RKO (cell line): ENCODE results near the gene MTURN.

ENCODE experiments used
- DNase-seq: peaks from one replicate; pipeline ENCODE4 v3.0.0-alpha.2; 2016; ENCODE audit warnings: low spot score

Gene MTURN

DNA sequence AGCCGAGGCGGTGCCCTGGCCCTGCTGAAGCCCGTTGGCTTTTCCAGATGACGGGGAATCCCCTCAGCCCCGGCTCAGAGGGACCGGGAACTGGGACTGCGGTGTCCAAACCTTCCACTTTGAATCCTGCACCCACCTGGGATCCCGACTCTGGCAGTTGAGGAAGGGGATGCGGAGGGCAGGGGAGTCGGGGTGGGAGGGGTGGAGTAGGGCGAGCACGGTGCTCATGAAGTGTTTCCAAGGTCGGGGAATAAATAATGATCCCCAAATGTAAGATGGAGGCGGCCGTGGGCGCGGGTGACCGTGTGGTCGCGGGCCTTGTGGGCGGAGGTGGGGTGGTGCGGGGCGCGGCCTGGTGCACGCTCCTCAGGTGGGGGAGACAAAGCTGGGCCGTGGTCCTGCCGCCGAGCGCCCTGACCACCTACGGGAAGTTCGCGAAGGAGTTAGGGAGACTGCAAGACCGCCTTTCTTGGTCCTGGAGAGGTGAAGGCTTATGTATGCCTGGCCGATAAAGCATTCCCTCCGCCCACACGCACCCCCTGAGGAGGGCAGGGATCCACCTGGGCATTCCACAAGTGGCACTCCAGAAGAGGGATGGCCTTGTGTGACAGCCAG, 1.4 kb downstream of the MTURN start:
- peak; percentile 19 for DNase-seq

DNA sequence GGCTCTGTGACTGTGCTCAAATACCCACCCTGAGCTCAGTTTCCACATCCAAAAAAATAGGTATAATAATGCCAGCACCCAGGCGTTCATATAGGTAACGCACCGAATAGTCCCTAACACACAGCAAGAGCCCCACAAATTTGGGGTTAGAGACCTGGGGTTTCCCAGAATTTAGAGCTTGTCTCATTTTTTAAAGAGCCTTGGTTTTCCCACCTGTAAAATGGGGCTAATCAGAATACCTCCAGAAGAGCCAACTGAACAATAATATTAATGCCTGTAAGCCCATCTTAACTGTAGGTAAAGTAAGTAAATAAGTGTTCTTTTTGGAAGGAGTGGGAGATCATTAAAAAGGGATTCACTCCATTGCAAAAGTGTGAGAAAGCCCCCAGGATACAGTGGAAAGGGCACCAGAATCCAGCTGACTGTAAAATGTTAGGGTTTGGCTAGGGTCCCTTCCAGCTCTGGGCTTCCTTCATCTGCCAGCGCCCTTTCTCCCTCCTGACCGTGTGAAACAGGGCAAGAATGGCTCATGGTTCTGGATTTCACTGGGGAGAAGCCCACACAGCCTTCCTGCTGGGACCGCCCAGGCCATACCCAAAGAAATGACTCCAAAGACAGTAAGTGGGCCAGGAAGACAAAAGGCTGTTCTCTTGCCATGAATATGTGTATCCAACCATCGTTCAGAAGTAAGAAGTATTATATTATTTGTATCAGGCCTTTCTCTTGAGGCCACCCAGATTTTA, 2.1 kb downstream of the MTURN start:
- DNase-seq: no peak

DNA sequence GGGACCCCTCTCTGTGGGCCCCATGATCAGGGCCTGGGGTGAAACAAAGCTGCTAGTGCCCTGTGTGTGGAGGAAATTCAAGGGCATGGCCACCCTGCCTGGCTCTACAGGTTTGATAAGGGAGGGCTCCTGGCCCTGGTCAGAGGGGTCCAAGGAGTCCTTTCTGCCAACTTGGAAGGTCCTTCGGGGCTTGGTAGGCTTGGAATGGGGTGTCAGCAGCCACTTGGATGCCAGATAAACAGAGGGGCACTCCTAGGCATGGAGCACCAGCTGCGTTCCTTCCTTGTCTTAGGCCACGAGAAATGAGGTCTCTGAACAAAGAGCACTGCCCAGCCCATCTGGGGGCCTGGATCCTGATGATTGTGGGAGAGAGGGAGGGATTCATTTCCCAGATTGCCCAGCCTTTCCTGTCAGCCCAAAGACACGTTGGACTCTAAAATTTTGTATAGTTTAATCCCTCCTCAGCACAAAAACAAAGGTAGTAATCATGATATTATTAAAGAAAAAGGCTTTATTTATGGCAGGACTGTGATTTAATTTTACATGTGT, 5.1 kb downstream of the MTURN start:
- DNase-seq: no peak

DNA sequence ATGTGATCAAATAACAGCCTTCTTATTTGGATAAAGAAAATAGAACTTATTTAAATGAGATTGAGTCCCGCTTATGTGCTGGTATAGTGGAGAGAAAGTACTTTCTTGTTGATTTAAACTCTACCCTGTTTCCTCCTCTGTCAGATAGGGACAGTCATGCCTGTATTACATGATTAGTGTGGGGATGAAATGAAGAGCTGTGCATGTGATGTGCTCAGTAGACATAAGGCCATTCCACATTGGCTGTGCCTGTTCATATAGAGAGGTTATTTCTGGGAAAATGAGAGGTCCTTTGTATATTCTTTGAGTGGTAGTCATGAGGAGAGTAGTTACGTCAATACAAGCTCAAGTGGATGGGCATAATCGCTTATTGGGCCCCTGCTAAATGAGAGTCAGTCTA, 5.7 kb downstream of the MTURN start:
- no peak for DNase-seq

DNA sequence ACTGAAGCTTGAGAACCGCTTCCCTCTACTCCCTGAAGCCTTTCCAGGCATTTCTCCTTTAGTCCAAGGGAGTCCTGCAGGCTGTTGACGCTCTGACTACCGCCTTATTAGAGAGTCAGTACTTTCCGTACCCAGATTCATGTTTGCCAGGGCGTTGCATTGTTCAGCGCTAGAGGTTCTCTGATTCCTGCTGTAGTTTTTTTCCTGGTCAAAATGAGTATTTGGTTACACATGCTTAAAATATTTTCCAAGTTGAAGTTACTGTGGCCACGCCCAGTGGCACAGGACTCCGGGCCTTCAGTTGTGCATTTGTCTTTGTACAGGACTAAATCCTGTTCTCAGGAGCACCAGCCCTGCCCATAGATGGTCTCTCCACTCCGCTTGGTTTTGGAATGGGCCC, 7.9 kb downstream of the MTURN start:
- DNase-seq: no peak

DNA sequence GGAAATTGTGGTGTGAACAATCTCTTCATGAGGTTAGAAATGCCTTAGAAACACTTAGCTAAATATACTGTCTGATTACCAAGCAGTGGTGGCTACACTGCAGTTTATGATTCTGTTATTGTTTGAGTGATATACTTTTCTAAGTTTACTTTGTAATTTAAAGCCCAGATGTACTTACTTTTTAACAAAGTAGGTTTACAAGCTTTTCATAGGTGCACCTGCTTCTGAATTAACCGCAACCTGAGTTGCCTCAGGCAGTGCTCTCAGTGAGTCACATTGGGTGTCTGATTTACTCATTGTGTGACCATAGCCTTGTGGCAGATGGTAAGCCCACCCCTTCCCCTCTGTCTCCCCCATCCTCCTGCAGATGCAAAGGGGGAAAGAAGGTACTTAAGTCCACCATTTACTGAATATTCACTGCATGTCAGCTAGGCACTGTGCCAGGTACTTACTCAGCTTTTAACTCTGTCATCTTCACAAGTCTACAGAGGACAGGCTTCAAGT, 9.0 kb downstream of the MTURN start:
- peak; percentile 38 for DNase-seq

DNA sequence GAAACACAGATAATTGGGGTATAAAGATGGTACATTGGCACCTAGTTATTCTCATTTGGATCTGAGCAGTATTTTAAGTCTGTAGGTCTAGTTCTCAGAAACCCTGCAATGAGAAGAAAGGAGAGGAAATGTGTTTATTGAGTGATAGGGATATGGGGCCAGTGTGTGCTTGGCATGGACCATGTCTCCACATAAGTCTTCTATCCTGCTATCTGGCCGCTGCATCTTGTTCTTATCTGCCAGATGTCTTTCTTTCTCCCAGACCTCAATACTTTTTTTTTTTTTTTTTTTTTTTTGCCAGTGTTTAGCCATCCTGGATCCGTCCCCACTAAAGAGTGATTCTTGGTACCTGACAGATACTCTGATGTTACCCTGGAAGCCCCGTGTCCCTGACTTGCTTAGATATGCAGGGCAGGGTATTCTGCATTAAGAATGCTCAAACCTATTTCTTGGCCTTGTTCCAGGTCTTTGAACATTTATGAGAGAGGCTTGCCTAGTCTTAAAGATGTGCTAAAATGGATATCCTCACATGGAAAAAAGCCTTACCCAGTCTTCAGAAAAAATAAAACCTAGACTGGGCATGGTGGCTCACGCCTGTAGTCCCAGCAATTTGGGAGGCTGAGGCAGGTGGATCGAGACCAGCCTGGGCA, 10.0 kb downstream of the MTURN start:
- DNase-seq: no peak

DNA sequence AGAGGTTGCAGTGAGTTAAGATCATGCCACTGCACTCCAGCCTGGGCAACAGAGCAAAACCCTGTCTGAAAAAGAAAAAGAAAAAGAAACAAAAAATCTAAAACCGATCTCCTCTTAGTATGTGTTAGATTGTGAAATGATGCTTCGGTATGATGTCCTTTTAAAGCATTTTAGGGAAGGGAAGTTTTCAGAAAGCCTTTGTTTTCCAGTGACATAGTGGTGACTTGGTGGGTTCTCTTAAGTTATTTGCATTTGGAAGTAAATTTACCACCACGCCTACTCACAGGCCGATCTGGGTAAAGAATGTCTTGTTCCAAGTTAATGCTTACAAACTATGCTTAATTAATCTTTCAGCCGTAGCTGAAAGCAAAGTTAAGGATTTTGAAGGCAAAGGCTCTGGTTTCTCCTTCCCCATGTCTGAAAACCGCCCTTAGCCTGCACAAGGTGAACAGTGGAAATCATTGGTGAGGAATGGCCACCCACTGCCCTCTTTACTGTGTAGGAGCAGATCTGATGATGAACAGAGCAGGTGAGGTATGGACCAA, 10.7 kb downstream of the MTURN start:
- DNase-seq: no peak

DNA sequence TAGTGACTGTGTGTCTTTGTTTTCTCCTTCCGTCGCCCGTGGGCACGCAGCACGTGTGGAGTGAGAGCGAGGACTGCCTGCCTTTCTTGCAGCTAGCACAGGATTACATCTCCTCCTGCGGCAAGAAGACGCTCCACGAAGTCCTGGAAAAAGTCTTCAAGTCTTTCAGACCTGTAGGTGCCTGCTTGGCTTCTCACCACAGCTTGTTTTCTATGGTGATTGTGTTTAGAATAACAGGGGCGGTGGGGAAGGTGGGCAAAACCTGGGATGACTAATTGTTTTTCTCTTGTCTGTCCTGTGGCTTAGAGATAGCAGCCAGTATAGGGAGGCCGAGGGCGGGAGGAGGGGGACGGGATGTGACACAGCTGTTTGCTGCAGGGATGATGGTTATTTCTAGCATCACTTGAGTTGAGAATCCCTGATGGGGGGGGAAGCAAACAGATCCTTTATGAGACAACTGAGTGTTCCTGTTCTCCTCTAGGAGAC, 11.4 kb downstream of the MTURN start:
- no peak for DNase-seq

DNA sequence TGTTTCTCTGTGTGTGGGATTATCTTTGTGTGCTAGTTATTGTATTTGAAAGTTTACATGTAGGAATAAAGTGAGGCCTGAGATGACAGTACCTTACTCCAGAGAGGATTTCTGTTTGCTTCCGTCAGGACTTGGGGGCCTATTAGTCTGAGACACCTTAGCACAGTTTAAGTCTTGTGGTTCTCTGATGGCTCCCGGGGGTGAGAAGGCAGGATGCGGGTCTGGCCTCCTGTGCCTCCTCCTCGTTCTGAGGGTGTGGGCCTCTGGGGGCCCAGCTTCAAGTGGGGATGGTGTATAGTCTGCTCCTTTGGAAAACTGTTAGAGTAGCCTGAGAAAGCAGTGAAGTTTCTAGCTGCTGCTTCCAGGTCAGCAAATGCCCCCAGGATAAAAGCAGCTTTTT, 12.4 kb downstream of the MTURN start:
- no peak for DNase-seq

DNA sequence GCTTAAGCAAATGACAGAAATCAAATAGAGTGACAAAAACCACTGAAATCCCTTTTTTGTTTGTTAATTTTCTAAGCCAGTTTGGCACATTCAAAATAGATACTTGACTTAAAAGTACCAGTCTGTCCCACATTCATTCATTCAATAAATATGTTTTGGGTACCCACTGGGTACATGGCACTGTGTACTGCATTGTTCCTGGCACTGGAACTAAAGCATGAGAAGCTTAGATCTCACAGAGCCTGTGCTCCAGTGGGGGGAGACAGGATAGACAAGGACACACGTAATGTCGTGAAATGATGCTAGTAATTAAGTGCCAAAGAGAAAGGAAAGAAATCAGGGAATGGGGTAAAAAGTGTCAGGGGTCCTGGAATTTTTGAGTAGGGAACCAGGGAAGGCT, 13.0 kb downstream of the MTURN start:
- DNase-seq: no peak

DNA sequence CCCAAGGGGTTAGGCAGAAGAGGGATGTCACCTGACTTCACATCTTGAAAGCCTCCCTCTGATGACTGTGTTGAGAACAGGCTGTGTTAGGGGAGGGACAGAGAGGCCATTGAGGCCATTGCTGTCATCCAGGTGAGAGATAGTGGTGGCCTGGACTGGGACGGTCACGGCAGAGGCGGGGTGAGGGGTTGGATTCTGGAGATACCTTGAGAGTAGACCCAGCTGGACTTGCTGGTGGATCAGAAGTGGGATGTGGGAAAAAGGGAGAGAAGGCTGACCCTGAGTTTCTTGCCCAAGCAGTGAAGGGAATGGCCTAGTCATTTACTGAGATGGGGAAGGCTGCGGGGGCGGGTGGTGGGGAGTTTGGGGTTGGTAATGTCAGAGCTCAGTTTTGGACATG, 13.6 kb downstream of the MTURN start:
- DNase-seq: no peak

DNA sequence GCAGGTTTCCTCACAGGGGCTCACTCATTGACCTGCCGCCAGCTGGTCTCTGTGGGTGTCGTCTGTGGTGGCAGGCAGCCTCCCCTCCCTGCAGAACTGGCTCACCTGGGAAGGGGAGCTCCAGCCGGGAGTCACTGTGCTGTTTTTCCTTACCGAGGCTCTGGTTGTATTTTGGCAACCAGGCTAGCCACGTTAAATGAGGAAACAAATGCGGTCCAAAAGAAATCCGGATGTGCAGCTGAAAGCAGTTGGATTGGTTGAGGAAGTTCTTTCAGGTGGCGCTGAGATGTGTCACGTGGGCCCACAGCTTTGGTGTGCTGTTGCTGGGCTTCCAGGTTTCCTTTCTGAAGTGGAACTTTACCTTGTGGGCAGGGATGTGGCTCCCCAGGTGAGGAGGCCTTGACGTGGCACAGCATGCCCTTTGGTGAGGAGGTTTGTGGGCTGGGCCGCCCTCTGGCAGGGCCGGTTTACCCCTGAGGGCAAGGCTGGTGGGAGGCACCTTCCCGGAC, 14.2 kb downstream of the MTURN start:
- no peak for DNase-seq

DNA sequence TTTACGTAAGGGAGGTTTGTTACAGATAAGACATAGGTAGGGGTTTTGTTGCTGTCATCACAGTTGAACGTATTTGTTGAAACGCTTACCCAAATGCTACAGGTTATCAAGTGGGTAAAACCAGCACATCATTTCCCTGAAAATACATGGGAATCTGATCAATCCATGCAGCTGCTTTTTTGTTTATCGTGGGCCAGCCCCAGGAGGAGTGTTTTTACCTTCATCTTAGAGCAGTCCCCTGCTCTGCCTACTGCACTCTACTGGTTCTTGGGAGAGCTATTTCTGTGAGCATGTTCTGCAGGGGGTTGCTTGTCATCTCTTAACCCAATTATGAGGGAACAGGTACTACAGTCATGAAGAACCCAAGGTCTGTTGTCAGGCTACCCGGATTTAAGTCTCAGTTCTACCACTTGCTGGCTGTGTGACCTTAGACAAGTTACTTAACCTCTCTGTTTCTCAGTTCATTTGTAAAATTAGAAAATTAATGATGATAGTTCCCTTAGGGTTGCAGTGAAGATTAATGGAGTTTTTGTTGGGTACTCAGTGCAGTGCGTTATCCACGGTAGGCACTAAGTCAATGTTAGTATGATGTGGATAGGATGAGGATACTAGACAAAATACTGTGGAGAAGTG, 15.0 kb downstream of the MTURN start:
- DNase-seq: no peak

DNA sequence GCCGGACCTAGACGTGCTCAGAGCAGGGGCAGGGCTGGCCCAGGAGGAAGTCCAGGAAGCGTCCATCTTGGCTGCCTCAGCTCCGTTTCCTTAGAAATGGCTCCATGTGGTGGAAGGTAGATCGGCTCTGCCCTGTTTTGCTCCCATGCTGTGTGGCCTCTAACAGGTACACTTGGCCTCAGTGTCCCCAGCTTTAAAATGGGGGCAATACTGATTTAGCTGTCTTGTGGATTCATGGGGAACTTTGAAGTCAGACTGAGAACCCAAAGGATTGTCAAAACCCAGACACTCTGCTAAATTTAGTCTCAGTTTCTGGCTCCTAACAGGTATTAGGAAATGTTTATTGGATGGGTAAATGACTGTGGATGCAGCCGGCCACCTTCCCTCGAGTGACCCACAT, 15.9 kb downstream of the MTURN start:
- no peak for DNase-seq

DNA sequence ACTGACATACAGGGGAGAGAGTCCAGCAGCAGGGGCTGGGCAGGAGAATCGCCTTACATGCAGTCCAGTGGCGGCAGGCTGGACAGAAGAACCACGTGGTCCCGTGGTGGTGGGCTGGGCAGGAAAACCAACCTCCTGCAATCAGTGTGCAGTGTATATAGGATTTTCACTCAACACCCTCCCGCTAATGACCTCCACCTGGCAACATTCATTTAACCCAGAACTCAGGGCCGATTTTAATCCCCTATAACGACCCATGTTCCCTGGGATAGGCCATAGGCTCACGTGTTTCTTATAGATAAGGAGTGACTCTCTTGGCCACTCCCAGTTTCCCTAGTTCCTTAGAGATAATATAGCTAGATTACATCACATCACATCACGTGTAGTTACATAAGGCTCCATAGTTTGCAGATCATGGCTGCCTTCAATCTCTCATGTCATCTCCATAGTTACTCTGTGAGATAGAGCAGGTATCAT, 19.4 kb downstream of the MTURN start:
- DNase-seq: no peak

DNA sequence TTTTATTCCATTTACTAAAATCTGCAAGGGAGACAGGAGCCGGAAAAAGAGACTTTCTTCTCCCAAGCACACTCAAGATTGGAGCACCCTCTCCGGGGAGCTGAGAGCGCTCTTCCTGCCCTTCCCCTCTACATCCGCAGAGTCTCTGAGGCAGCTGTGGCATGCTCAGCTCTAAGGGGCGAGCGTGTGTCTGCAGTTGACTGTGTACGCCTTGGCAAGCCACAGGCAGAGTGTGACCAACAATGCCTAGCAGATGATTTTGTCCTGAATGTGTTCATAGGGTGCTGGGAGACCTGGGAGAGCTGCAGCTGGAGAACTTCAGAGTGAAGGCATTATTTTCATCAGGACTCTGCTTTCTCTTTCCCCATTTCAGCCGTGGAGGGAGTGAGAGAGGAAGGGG, 20.7 kb downstream of the MTURN start:
- DNase-seq: no peak

DNA sequence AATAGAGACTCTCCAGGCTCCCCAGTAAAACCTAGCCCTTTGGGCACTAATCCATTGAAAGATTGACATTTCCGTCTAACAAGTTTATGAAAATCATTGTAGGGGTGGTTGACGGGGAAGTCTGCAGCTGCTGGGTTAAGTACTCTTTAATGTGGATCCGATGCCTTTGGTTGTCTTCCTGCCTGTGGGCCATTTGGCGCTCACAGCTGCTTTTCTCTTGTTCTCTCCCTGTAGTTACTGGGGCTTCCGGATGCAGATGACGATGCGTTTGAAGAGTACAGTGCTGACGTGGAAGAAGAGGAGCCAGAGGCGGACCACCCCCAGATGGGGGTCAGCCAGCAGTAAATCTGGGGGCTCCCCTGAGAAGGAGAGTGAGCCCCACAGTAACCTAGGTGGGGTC, 22.4 kb downstream of the MTURN start:
- DNase-seq: no peak

DNA sequence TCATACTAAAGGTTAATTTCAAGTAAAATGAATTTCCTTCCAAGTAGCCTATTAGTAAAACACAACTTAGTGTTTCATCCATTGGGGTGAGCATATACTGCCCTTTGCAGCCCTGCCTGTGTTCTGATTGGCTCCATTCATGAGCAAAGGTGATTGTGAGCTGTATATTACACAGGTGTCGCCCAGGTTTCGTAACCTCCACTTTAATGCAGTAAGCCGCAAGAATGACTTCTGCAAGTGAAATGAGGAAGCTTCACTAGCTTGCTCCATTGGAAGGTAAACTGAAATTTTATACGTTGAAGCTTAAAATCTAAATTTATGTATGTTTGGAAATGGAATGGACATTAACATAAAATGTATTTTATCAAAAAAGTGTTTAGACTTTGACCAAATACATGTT, 24.4 kb downstream of the MTURN start:
- no peak for DNase-seq

DNA sequence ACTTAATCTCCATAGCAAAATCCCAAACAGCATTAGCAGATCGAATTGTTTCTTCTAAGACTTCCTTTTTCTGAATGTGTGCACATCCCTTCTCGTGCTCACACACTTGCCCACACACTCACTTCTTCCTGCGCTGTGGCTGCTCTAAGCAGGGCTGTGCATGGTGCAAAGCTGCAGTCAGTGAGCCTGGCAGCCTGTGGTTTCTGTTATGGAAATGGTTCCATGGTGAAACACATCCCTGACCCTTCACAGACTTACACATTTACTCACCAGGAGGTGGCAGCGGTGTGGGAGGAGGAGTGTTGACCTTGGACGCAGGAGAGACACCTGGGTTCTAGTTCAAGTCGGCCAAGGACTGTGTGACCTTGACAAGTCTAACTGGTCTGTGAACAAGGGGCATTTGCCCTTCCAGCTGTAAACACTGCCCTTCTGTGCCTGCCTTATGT, 24.9 kb downstream of the MTURN start:
- DNase-seq: peak; percentile 34

DNA sequence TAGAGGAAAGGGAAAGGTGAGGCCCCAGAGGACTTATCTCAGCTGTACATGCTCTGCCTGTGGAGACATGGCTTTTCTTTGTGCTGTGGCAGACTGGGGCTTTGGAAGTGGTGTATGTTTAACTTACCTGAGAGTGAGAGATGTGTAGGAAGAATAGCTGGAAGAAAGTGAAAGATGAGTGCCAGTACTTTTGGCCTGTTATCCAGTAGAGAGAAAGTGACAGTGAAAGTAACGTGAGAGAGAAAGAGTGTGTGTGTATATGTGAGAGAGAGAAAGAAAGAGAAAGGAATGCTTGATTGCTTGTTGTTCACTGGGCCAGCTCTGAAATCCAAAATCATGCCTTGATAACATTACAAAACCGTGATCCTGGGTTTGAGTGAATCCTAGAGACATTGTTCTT, 25.5 kb downstream of the MTURN start:
- no peak for DNase-seq

DNA sequence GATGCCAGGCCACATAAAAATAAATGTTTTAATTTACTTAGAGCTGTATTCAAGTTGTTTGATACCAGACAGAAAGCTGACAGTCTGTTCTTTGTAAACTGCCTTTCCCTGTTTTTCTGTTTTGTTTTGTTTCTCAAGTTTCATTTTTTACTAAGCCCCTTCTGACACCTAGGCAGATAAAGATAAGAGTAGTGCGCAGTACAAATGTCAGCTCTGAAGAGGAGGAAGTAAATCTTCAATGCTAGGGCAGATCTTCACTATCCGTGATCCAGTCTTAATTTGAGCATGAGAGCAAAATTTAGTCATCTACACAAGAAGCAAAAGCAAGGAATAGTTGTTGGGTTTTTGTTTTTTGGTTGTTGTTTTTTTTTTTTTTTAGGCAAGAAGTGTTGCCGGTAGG, 27.3 kb downstream of the MTURN start:
- no peak for DNase-seq
